ENCODE measurements around the gene PRR14.
A peak's percentile ranks its signal among the peaks of the same experiment; 100 is the strongest.
"Not testable (repeated sequence)": the region's sequence is repeated elsewhere in the genome, so short reads cannot be mapped to it uniquely, and the experiment has no call there.

The PRR14 gene

GRCh38 chr16:30650369-30651123, at the start of gene PRR14:
TSS of gene PRR14 (plus strand) at chr16:30650960. CDS start at chr16:30651646, 686 bp downstream.
- peak; percentile 99 for DNase-seq

GRCh38 chr16:30601966-30602365, 48.8 kb upstream of the PRR14 start:
- no peak for DNase-seq

- no peak for DNase-seq
These were observed 48.0 kb upstream of the PRR14 start for GRCh38 chr16:30602616-30603277.

GRCh38 chr16:30603945-30604315, 46.8 kb upstream of the PRR14 start:
- DNase-seq: no peak

DNA sequence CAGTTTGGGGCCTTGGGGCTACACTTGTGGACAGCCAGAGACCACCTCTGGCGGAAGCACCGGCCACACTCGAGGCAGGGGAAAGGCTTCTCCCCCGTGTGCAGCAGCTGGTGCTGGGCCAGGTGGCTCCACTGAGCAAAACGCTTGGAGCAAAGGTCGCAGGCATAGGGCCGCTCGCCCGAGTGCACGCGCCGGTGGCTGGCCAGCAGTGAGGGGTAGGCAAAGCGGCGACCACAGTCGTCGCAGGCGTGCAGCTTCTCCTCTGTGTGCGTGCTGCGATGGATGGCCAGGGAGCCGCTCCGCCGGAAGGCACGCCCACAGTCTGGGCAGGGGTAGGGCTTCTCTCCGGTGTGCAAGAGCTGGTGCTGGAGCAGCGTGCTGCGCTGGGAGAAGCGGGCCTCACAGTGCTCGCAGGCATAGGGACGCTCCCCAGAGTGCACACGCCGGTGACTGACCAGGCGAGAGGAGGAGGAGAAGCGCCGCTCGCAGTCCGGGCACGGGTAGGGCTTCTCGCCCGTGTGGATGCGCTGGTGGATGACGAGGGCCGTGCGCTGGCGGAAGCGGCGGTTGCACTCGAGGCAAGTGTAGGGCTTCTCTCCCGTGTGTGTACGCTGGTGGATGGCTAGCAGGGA, 46.3 kb upstream of the PRR14 start:
- DNase-seq: no peak

GRCh38 chr16:30605158-30605557, 45.6 kb upstream of the PRR14 start:
- no peak for DNase-seq

DNA sequence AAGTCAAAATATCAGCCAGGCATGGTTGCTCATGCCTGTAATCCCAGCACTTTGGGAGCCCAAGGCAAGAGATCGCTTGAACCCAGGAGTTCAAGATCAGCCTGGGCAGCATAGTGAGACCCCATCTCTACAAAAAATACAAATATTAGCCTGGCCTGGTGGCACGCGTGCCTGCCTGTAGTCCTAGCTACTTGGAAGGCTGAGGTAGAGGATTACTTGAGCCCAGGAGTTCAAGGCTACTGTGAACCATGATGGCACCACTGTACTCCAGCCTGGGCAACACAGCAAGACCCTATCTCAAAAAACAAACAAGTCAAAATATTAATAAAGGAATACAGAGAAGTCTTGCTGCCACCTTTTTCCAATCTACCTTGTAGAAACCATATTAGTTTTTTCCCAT, 44.8 kb upstream of the PRR14 start:
- no peak for DNase-seq

DNA sequence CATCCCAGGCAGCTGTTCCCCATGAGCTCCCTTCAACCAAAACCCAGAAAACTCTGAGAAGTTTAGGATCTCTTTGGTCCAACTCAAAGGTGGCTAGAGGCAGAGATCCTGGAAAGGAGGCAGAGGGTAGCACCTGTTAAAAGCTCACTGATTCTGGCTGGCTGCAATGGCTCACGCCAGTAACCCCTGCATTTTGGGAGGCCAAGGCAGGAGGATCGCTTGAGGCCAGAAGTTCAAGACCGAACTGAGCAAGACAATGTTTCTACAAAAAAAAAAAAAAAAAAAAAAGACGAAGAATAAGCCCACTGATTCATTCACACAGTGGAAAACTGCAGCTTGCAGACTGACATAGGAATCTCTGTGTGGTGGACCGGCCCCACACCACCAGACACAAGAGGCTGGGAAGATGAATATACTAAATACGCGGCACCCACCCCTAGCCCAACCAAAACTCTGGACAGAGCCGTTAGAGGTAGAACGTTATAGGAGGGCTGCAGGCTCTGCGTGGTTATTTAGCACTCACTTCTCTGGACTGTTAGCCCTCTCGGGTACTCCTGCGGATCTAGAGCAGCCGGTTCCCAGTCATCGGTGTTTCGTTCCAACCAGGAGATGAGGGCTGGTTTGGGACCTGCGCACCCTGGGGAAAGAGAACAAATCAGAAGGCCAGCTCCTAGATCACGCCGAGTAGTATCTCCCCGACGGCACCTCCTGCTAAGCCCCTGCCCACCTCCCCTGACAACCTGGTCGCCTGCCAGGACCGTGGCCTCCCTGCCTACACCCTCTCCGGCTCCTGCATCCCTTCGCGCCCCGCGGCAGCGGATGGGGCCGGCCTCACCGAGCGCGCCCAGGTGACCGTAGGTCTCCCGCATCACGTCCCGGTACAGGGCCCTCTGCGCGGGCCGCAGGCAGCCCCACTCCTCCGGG, 41.5 kb upstream of the PRR14 start:
- peak; percentile 46 for DNase-seq

DNA sequence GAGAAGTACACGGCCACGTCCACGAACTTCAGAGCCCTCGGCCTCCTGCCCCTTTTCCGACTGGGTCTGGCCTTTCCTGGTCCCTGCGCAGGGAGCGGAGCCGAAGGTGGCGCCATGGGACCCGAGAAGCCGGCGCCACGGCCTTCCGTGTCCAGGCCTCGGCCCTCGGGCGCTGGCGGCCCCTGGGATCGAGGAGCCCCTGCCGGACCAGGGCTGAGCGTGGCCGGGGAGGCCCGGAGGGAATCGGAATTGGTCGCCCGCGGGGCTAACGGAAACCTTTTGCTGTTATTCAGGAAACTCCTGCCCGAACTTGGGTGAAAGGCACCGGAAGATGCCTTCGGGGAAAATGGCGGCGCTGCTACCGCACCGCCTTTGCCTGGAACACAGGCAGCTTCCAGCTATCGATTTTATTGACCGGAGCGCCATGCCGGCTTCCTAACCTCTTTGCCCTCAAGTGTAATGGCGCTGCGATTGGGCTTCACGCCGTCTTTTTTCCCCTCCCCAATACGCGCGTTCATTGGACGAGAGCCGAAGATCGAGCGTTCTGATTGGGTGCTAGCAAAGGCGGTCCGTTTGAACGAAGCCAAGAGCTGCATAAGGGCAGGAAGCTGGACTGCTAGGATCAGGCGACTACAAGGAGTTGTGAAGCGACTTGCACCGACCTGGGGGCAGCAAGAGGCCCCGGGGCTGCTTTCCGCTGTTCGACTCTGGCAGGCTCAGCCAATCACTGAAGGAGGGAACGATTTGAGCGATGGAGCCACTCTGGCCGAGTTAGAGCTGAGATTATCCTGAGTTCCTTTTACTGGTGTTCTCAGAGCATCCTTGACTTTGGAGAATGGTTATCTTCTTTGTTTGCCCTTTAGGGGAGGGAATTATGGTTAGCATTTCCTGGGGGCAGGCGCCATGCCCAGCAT, 40.6 kb upstream of the PRR14 start, which contains the start of gene ZNF689:
Gene ZNF689 (minus strand): TSS at position 464 of the 914 bp plus-strand sequence. CDS start 348 bp downstream, at position 116.
- DNase-seq: peak; percentile 98

DNA sequence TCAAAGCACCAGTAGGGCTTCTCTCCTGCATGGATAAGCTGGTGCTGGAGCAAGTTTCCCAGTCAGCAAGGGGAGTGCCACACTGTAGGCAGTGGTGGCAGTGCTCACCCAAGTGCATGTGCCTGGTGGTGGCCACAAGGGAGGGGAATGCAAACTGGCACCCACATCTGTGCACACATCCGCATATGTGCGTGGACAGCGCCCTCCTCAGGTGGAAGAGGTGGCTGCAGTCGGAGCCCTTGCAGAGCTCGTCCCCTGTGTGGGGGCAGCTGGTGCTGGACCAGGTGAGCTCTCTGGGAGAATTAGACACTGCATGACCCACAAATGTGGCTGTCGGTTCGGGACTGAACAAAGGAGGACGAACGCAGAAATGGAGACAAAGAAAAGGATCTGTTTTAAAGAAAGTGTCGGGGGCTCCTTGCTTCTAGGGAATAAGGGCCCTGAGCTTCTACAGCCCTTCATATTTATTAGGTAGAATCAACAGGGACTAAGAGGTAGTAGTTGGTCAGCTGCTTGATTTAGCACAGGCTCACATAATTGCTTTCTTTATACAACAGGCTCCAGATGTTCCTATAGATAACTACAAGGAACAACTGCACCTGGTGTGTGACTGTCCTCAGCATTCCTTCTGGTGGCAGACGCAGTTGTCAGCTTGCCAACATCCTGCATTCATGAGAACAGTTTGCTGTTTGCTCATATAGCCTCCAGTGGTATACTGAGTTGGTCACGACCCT, 35.2 kb upstream of the PRR14 start:
- DNase-seq: peak; percentile 75

- no peak for DNase-seq
These were observed 31.6 kb upstream of the PRR14 start for GRCh38 chr16:30619202-30619601.

DNA sequence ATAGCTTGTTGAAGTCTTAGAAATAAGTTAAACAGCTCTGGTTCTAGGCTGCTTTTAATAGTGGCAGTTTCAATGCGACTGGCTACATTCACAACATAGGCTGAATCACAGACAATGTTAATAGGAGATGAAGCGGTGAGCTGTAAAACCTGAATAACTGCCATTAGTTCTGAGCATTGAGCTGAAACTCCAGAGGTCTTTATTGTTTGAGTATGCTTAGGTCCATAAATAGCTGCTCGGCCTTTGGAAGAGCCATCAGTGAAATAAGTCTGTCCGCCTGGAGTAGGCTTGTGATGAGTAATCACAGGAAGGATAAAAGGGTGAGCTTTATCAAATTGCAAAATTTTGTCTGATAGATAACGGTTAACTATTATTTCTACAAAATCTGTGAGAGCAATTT, 31.1 kb upstream of the PRR14 start:
- DNase-seq: no peak

- DNase-seq: no peak
These were observed 30.6 kb upstream of the PRR14 start for GRCh38 chr16:30620169-30620568.

DNA sequence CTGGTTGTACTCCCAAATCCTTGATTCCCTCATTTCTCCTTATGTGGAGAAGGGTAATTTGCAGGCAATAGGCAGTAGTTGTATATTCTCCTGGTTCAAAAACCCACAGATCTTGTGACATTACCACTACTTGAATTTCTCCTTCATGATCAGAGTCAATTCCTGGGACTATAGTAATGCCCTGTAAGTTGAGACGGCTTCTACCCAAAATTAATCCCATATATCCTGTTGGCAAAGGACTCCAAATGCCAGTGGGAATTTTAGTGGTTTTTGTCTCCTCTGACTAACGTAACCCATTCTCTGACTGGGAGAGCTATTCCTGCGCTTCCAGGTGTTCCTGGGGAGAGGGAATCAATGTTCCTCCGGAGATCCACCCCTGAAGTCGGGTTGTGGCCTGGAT, 29.0 kb upstream of the PRR14 start:
- no peak for DNase-seq

- no peak for DNase-seq
These were observed 28.2 kb upstream of the PRR14 start for GRCh38 chr16:30622455-30623032.

GRCh38 chr16:30623536-30624283, 27.1 kb upstream of the PRR14 start:
- DNase-seq: no peak

GRCh38 chr16:30626236-30626635, 24.5 kb upstream of the PRR14 start:
- DNase-seq: no peak

DNA sequence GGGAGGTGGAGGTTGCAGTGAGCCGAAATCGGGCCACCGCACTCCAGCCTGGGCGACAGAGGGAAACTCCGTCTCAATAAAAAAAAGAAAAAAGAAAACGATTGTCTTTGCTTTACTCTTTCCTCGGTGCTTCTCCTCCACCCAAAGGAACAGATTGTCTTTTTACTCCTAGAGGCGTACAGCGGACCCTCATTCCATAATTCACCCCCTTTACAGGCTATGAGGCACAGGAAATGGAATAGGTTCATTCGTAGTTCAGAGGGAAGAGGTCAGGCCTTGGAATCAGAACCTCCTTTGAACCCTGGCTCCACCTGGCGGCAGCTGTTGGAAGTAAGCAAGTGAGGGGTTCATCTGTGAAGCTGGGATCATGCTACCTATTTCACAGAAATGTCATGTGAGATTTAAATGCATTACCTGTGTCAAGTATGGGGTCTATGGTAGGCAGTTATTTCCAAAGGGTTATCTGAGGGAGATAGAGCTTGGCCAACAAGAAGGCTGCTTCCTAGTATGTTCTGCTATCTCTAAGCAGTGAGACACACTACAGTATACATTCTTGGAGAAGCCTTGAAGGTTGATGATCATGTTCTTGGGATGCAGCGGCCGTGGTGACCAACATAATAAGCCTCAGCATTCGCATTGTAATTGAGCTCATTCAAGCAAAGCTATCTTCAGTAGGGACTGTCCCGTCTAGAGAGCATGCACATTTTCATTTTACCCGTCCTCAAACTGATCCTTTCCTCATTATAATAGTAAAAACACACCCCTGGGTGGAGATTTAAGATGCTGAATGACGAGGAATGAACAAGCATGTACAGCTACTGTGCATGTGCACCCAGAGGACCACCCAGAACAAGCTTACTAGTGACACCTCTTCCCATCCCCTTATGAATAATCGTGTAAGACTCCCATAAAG, 21.9 kb upstream of the PRR14 start:
- DNase-seq: peak; percentile 86

GRCh38 chr16:30632454-30632853, 18.3 kb upstream of the PRR14 start:
- not testable (repeated sequence) for DNase-seq
